Calu3 (cell line): ENCODE data around the gene FADS1. TPM values are rescaled to one million over a fixed set of nuclear protein-coding genes. Genes with fewer than 3 reads are reported as not detected.

Experiments
- BruUV-seq: library from RNA; stranded (reverse); fragments of 400-500 nt; replicated peaks from 2 replicates; lab custom pipeline; 2021; lab: Mats Ljungman, UMichigan
- CTCF ChIA-PET: fragments of 300-600 bp; sonication (Branson Sonifier 250); formaldehyde crosslinking; loops from one replicate; lab custom pipeline; 2022; ENCODE audit warnings: antibody characterized with exemption; lab: Charles Lee
- DNase-seq: peaks from one replicate; pipeline ENCODE4 v3.0.0; 2022
- H3K27ac Mint-ChIP-seq: one replicate; pipeline ENCODE4 v1.8.0; 2022; ENCODE audit warnings: mixed read lengths; ENCODE audit not compliant: unreplicated experiment
- H3K27me3 Mint-ChIP-seq: one replicate; pipeline ENCODE4 v1.8.0; 2022; ENCODE audit warnings: mixed read lengths; ENCODE audit not compliant: unreplicated experiment
- H3K36me3 Mint-ChIP-seq: one replicate; pipeline ENCODE4 v1.8.0; 2022; ENCODE audit warnings: mild to moderate bottlenecking, moderate library complexity, mixed read lengths; ENCODE audit not compliant: insufficient read depth, unreplicated experiment
- H3K4me1 Mint-ChIP-seq: one replicate; pipeline ENCODE4 v1.8.0; 2022; ENCODE audit warnings: mild to moderate bottlenecking, low read depth, mixed read lengths; ENCODE audit not compliant: unreplicated experiment
- H3K4me3 Mint-ChIP-seq: one replicate; pipeline ENCODE4 v1.8.0; 2022; ENCODE audit warnings: mild to moderate bottlenecking, low read depth, moderate library complexity, mixed read lengths; ENCODE audit not compliant: unreplicated experiment
- H3K9me3 Mint-ChIP-seq: one replicate; pipeline ENCODE4 v1.8.0; 2022; ENCODE audit warnings: low read depth, mixed read lengths; ENCODE audit not compliant: unreplicated experiment
- intact Hi-C: fragments of 100-400 bp; cut with micrococcal nuclease; formaldehyde crosslinking; loops from one replicate; pipeline ENCODE4 v1.10.0; 2022; ENCODE audit not compliant: unreplicated experiment
- total RNA-seq: library from RNA; stranded (reverse); gene quantifications from 2 replicates; pipeline ENCODE4 v1.2.3, GENCODE V29; 2022
- TF ChIP-seq, protein P1 (sequence below): fragments of 200-600 bp; IDR thresholded peaks from one replicate; pipeline ENCODE4 v1.8.0; 2022; ENCODE audit warnings: antibody characterized with exemption; ENCODE audit not compliant: unreplicated experiment

Gene FADS1
- total RNA-seq, 1 experiment from 2014 or later = 74.1 TPM

DNA sequence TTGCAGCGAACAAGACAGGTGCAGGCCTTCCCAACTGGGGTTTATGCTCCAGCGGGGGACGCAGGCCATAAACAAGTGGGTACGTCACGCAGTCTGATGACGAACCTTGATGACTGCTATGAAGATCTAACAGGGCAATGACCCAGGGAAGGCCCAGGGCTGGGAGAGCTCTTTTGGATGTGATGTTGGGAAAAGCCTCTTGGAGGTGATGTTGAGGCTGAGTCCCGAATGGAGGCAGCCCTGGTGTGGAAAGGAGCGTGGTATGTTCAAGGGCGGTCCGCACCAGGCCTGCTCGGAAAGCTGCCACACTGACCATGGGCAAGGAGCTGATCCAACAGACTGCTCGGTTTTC lies 17.1 kb upstream of the FADS1 start:
- CTCF ChIA-PET = interaction anchor here (0.6 kb wide), 1 partner anchor 138 kb away, joined by 9 read pairs; no protein-coding TSS in a partner anchor
- no TSS peak for BruUV-seq
- peaks cover 67% of the 10 kb centered on the region for H3K27me3 Mint-ChIP-seq
- no peaks in the 10 kb centered on the region for H3K4me1 Mint-ChIP-seq
- H3K27ac Mint-ChIP-seq = no peak overlapping the region
- peaks cover 5% of the 10 kb centered on the region for H3K36me3 Mint-ChIP-seq
- TF ChIP-seq, protein P1, sequence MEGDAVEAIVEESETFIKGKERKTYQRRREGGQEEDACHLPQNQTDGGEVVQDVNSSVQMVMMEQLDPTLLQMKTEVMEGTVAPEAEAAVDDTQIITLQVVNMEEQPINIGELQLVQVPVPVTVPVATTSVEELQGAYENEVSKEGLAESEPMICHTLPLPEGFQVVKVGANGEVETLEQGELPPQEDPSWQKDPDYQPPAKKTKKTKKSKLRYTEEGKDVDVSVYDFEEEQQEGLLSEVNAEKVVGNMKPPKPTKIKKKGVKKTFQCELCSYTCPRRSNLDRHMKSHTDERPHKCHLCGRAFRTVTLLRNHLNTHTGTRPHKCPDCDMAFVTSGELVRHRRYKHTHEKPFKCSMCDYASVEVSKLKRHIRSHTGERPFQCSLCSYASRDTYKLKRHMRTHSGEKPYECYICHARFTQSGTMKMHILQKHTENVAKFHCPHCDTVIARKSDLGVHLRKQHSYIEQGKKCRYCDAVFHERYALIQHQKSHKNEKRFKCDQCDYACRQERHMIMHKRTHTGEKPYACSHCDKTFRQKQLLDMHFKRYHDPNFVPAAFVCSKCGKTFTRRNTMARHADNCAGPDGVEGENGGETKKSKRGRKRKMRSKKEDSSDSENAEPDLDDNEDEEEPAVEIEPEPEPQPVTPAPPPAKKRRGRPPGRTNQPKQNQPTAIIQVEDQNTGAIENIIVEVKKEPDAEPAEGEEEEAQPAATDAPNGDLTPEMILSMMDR = no peak
- H3K9me3 Mint-ChIP-seq = no peaks in the 10 kb centered on the region
- intact Hi-C loops = no loop called here
- no peak for DNase-seq
- no peak overlapping the region for H3K4me3 Mint-ChIP-seq

DNA sequence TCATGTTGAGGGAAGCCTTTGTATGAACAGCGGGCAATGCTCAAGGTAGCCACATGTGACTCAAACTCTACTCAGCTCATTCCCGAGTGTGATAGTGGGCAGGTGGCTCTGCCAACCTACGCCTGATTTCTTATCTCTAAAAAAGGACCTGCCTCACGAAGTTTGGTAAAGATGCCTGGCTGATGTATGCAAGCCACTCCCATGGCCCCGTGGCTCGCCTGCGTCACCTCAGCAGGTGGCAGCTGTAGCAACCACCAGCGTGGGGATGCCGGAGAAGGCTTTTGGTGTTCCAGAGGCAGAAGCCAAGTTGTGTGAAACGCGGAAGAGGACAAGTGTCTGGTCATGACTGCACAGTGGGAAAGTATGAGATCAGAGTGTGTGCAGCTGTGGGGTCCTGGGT lies 16.7 kb upstream of the FADS1 start:
- H3K27me3 Mint-ChIP-seq = peaks cover 66% of the 10 kb centered on the region
- H3K36me3 Mint-ChIP-seq = peaks cover 5% of the 10 kb centered on the region
- no peak overlapping the region for H3K27ac Mint-ChIP-seq
- CTCF ChIA-PET = no interaction called here
- TF ChIP-seq, protein P1 = no peak
- DNase-seq = no peak
- H3K4me3 Mint-ChIP-seq = no peak overlapping the region
- no peaks in the 10 kb centered on the region for H3K9me3 Mint-ChIP-seq
- intact Hi-C loops = no loop called here
- no TSS peak for BruUV-seq
- no peaks in the 10 kb centered on the region for H3K4me1 Mint-ChIP-seq

DNA sequence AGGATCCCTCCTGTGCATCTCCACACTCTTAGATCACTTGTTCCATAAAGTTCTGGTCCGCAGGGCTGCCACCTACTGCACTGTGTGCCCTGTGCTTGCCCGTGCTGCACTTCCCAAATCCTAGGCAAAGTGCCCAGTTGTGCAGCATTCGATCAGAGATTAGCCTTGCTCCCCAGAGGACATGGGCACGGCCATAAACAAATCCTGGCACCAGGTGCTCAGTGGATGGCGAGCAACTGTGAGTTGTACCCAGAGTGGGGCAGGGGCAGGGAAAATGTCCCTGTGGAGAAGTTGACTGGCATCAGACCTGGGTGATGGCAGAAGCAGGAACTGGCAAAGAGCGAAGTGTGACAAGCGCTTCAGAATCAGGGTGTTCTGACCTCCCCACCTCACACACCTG lies 16.0 kb upstream of the FADS1 start:
- TF ChIP-seq, protein P1 = no peak
- no peaks in the 10 kb centered on the region for H3K9me3 Mint-ChIP-seq
- H3K27ac Mint-ChIP-seq = no peak overlapping the region

DNA sequence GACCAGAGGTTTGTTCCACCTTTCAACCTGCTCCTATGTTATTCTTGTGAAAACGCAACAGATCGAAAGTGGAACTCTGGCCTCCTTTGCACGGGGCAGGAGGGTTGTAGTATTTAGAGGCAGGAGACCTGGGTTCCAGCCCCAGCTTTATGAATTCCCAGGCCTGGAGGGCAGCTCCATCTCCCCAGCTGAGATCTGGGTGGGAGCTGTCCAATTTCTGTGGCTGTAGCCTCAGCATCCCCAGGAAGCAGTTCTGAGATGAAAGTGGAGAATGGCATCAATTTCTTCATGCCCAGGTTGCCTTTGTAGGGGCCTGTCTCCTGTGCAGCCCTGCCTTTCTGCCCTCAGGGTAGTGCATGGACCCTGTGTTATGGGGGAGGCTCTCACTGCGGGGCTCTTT lies 15.4 kb upstream of the FADS1 start:
- BruUV-seq = no TSS peak
- TF ChIP-seq, protein P1 = no peak
- Mint-ChIP-seq H3K4me1 (no peaks in the 10 kb centered on the region), H3K27ac (no peak overlapping the region), H3K27me3 (peaks cover 74% of the 10 kb centered on the region), H3K9me3 (no peaks in the 10 kb centered on the region), H3K4me3 (no peak overlapping the region), H3K36me3 (peaks cover 11% of the 10 kb centered on the region)
- CTCF ChIA-PET = no interaction called here
- intact Hi-C loops = no loop called here
- DNase-seq = no peak

More for the DNA sequence above, 16.0 kb upstream of the FADS1 start:
- H3K36me3 Mint-ChIP-seq = peaks cover 11% of the 10 kb centered on the region
- no peaks in the 10 kb centered on the region for H3K4me1 Mint-ChIP-seq
- H3K4me3 Mint-ChIP-seq = no peak overlapping the region
- no peak for DNase-seq
- intact Hi-C loops = no loop called here
- no TSS peak for BruUV-seq
- CTCF ChIA-PET = no interaction called here
- peaks cover 69% of the 10 kb centered on the region for H3K27me3 Mint-ChIP-seq
